ENCODE results near the gene UBE2F.
"Not testable (repeated sequence)": the region's sequence is repeated elsewhere in the genome, so short reads cannot be mapped to it uniquely, and the experiment has no call there.

Gene UBE2F

DNA sequence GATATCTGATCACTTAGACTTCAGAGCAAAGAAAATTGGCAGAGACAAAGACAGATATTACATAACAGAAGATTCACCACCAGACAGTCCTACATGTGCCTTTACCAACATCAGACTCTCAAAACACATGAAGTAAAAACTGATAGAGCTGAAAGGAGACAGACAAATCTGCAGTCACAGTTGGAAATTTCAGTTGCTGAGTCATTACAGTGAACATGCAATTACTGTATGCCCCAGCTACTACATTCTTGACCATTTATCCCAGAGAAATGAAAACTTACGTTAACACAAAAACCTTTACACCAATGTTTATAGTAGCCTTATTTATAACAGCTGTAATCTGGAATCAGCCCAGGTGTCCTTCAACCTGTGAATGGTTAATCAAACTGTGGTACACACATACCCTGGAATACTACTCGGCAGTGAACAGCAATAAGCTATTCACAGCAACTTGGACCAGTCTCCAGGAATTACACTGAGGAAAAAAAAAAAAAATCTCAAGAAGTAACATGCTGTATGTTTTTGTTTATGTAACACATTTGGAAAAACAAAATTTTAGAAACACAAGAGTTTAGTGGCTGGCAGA is 86.5 kb downstream of the UBE2F start:
- no peak for DNase-seq (ENCODE audit: low spot score)

DNA sequence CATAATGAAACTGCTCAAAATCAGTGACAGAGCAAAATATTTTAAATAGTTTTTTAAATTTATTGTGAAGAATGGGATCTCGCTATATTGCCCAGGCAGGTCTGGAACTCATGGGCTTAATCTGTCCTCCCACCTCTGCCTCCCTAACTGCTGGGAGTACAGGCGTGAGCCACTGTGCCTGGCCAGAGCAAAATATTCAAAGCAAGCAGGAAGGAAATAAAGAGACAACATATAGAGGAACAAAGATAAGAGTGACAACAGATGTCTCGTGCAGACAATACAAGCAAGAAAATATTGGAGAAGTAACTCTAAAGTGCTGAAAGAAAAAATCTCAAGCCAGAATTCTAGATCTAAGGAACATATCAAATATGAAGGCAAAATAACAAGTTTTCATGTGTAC is 89.0 kb downstream of the UBE2F start:
- DNase-seq (ENCODE audit: low spot score), result no peak

DNA sequence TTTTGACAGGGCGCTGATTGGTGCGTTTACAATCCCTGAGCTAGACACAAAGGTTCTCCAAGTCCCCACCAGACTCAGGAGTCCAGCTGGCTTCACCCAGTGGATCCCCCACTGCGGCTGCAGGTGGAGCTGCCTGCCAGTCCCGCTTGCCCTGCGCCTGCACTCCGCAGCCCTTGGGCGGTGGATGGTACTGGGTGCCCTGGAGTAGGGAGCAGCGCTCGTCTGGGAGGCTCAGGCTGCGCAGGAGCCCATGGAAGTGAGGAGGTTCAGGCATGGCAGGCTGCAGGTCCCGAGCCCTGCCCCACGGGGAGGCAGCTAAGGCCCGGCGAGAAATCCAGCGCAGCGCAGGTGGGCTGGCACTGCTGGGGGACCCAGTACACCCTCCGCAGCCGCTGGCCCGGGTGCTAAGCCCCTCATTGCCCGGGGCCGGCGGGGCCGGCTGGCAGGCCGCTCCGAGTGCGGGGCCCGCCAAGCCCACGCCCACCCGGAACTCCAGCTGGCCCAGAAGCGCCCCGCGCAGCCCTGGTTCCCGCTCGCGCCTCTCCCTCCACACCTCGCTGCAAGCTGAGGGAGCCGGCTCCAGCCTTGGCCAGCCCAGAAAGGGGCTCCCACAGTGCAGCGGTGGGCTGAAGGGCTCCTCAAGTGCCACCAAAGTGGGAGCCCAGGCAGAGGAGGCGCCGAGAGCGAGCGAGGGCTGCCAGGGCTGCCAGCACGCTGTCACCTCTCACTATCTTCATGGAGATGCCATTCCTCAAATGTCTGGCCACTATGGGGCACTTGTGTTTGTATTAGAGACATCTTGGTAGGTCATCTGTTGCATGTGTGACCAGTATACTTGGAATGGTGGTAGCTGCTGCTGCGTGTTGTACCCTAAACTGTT is 91.1 kb downstream of the UBE2F start:
- not testable (repeated sequence) for DNase-seq (ENCODE audit: low spot score)

DNA sequence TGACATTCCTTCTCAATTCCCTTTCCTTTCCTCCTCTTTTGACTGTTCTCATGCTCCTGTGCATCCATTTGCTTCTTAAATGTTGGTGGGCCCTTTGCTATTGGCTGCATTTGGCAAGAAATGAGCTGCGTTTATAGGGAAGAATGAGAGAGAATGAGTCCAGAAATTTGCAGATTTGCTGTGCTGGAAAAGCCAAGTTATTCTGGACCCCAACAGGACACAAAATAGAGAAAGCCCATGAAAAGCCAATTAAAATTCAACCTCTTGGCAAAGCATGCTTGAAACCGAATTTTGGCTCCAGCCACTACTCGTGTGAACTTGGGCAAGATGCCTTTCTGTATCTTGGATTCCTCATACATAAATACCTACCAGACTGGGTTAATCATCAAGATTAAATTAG is 92.7 kb downstream of the UBE2F start:
- DNase-seq (ENCODE audit: low spot score), result no peak

DNA sequence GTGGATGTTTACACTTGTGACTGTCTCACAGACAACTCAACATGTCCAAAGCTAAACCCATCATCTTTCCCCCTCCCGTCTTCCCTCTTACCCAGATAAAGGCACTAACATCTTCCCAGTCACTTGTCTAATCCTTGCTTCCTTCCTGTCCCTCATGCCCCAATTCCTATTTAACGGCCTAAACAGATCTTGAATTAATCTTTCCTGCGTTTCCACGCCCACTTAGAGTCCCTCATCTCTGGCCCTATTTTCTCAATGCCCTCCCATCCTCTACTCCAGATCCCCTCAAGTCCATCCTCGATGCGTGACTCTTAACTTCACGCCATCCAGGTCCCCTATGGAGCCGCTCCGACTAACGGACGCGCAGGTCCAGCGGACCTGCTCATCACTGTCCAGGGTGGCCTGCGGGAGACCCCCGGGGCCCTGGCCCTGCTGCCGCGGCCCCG is 93.3 kb downstream of the UBE2F start:
- DNase-seq (ENCODE audit: low spot score), result no peak

DNA sequence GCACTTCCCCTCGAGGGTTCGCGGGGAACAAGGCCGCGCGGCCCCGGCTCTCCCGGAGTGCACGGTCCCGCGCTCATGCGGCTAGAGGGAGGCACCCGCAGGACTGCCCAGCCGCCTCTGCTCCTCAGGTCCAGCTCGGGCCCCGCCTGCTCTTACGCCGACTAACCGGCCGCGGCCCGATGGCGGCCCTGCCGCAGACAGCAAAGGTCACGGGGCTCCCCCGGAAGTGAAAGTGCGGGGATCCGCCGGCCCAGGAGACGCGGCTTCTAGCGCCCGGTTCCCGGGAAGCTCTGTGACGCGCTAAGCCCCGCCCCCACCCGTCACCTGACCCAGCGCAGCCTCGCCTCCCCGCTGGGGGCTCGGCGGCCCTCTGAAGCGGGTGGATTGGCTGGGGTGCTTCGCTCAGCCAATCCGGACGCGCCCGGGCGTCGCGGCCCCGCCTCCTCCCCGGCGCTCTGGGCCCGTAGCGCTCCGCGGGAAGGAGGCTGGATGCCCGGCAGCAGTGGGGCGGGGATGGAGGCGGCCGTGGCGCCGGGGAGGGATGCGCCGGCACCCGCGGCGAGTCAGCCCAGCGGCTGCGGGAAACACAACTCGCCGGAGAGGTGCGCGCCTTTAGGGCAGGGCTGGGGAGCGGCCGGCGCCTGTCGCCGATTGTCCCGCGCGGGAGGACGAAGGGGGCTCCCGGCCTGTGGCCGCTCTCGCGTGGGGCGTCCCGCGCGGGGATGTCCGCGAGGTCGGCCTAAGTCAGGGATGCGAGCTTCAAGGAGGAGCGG is 93.9 kb downstream of the UBE2F start, which contains the start of gene SCLY:
Gene SCLY, plus strand, starts transcription at position 460 of the 773 bp plus-strand sequence. Its CDS starts 54 bp downstream, at position 514.
- DNase-seq (ENCODE audit: low spot score), result peak; percentile 100

DNA sequence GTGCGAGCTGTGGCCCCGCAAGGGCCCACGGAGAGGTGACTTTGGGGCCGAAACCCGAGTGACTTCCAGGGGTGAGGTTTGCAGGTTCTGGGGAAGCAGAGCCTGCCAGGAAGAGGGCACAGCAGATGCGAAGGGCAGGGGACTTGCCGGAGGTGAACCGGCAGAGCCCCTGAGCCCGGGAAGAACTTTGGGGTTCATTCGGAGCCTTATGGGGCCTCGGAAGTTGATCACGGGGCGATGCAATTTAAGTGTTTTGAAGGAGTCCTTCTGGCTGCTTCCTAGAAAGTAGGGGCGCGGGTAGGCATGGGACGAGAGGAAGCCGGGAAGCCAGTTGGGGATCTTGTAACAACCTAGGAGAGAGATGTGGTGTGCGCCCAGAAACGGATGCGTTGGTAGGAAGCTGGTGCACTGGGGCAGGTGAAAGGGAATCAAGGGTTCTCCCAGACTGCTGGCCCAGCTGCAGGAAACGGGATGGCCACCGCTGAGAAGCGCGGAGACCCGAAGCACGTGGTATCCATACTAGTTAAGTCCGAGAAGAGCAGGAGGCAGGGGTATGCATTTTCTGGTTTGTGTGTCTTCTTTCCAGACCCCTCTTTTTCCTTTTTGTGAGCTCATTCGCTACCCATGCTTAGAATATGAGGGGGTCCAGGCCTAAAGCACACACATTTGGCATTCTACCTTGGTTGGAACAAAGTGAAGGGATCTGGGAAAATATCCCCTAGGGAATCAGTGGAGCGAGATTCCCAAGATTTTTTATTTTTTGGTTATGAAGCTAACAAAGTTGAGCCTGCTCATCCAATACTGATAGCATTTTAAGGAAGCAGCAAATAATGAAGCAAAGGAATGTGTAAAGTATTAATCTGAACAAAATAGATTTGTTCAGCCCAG is 94.7 kb downstream of the UBE2F start:
- peak; percentile 52 for DNase-seq (ENCODE audit: low spot score)

DNA sequence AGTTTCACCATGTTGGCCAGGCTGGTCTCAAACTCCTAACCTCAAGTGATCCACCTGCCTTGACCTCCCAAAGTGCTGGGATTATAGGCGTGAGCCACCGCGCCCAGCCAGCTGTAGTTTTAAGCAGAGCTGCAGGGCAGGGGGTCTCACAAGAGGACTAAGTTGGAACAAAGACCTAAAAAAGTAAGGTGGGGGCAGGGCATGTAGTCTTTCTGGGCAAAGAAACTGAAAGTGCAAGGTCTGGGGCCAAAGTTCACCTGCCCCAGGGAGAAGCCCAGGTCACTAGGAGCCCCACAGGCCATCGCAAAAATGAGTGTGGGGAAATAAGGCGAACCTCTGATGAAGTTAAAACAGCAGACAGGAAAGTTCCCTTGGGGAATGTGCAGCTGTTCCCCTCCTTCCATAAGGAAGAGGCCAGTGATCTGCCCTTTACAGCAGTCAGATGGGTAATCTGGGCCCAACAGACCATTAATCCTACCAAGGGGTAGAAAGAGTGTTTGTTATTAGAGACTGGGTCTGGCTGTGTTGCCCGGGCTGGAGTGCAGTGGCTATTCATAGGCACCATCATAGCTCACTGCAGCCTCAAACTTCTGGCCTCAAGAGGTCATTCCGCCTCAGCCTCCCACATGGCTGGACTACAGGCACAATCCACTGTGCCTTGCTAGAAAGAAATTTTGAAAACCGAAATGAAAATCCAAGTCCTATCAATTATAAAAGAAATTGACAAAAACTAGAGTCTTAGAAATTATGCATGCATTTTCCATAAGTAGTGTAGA is 96.8 kb downstream of the UBE2F start:
- DNase-seq (ENCODE audit: low spot score), result no peak

DNA sequence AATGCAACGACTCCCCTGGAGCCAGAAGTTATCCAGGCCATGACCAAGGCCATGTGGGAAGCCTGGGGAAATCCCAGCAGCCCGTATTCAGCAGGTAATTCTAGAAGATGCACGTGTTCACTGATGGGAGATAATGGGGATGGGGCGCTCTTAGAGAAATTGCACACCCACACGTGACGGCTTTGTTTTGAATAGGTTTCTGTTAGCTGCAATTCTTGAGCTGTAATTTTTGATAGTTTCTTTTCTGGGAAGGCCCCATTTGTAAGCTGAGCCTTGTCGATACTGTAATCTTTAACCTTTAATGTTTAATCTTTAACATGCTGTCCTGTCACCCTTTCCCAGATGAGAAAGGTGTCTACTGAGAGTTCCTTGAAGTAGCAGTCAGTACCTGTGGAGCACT is 97.6 kb downstream of the UBE2F start:
- no peak for DNase-seq (ENCODE audit: low spot score)

DNA sequence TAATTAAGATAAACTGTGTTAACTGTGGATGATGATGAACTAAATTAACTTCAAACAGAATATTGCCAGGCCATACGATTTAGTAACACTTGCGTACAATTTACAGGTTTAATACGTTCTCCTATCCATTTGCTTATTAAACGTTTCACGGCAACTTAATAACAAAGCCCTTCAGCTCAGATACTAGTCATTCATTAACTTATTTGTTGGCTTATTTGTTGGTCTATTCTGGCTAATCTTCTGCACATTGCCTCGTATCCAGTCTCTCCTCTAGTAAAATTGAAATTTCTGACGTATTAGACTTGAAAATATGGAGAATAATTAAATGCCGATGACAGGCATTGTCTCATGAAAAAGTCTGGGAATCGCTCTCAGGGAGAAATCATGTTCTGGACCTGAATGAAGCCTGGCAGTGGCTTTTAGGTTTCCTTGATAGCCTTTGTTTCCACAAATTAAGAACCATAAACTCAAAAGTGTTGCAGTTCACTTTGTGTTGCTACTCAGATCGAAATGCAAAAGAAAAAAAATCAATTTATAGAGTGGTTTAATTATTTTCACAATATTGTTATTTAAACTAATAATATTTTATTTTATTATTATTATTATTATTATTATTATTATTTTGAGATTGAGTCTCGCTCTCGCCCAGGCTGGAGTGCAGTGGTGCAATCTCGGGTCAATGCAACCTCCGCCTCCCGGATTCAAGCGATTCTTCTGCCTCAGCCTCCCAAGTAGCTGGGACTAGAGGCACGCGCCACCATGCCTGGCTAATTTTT is 98.4 kb downstream of the UBE2F start:
- no peak for DNase-seq (ENCODE audit: low spot score)

DNA sequence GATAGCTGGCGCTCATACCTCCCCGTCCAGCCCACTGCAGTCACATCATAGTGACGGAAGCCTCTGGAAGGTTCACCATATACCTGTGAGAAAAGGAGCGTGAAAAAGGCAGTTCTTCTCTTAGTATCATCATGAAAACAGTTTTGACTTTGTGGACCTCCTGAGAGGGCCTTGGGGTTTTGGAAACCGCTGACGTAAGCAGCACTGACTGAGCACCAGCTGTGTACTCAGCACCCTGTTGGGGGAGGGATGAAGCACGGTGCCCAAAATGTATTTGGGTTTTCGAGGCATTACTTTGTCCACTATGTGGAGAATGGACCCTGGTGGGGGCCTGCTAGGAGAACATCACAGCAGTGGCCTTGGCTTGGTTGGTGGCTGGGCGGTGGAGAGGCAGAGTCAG is 99.4 kb downstream of the UBE2F start:
- DNase-seq (ENCODE audit: low spot score), result no peak

DNA sequence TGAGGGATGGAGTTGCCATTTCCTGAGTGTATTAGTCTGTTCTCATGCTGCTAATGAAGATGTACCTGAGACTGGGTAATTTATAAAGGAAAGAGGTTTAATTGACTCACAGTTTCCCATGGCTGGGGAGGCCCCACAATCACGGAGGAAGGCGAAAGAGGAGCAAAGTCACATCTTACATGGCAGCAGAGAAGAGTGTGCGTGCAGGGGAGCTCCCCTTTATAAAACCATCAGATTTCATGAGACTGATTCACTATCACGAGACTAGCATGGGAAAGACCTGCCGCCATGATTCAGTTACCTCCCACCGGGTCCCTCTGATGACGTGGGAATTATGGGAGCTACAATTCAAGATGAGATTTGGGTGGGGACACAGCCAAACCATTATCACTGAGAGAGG is 99.9 kb downstream of the UBE2F start:
- DNase-seq (ENCODE audit: low spot score), result not testable (repeated sequence)

DNA sequence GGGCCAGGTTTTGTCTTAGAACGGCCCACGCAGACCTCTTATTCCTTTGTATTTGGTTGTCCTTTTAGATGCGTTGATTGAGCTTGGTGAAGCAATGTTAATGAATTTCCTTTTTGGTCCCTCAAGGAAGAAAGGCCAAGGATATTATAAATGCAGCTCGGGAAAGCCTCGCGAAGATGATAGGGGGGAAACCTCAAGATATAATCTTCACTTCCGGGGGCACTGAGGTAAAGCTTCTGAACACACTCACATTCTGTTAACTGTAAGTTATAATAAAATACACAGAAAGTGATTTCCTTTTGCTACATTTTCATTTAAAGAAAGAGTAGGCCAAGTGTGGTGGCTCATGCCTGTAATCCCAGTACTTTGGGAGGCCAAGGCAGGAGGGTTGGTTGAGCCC is 101.1 kb downstream of the UBE2F start:
- no peak for DNase-seq (ENCODE audit: low spot score)

DNA sequence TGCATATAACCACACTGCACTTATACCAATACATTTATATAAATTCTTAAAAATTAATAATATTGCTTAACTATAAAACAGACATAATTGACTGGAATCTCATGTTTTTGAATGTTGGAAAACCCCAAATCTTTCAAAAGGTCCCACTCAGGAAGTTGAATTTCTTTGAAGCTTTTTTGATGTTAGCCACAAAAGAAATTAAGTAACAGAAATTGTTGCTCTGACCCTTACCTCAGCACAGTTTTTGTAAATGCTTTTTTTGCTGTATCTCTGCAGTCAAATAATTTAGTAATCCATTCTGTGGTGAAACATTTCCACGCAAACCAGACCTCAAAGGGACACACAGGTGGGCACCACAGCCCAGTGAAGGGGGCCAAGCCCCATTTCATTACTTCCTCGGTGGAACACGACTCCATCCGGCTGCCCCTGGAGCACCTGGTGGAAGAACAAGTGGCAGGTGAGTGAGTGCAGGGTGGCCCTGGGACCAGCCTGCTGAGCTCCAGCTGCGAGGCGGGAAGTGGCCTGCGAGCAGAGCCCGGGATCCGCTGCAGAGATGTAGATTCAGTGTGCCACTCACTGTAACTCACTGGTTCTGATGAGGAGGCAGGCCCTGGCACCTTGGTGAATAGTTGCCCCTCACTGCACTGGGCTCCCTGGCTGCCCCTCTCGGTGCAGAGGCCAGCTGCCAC is 102.4 kb downstream of the UBE2F start:
- no peak for DNase-seq (ENCODE audit: low spot score)

DNA sequence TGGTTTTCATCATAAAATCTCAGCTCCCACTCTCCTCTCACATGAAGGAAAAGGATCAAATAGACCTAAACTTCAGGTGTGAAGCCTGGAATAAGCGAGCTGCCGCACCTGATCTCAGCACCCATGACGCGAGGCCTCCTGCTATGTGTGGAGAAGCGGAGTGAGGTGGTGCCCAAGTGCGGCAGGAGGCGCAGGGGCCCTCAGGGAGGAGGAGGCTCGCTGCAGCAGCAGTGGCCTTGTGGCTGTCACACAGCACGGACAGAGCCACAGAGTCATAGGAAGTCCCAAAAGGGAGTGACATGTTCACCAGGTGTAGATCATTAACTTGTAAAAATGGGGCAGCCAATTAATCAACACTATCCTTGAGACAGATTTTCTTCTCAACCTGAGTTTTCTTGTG is 103.1 kb downstream of the UBE2F start:
- DNase-seq (ENCODE audit: low spot score), result no peak

DNA sequence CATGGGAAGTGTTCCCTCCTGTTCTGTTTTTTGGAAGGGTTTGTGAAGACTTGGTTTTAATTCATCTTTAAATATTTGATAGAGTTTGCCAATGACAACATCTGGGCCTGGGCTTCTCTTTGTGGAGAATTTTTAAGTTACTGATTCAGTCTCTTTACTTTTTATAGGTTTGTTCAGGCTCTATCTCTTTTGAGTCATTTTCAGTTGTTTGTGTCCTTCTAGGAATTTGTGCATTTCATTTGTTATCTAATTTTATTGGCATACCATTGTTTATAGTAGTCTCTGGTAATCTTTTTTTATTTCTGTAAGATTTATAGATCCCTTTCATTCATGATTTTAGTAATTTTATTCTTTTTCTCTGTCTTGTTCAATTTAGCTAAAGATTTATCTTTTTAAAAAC is 108.6 kb downstream of the UBE2F start:
- no peak for DNase-seq (ENCODE audit: low spot score)

DNA sequence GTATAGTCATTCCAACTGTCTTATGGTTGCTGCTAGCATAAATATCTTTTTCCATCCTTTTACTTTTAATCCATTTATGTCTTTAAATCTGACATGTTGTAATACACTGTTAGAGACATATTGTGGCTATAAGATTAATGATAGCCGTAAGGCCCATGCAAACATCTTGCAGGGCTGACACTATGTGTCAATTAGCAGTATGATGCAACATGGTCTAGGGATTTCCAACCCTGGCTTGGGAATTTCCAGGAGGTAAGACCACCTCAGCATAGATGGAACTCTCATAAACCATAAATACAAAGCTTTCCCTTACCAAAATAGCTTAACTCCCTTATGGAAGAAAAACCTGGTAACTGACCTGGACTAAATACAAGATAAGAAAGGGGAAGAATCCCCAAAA is 110.5 kb downstream of the UBE2F start:
- DNase-seq (ENCODE audit: low spot score), result no peak

DNA sequence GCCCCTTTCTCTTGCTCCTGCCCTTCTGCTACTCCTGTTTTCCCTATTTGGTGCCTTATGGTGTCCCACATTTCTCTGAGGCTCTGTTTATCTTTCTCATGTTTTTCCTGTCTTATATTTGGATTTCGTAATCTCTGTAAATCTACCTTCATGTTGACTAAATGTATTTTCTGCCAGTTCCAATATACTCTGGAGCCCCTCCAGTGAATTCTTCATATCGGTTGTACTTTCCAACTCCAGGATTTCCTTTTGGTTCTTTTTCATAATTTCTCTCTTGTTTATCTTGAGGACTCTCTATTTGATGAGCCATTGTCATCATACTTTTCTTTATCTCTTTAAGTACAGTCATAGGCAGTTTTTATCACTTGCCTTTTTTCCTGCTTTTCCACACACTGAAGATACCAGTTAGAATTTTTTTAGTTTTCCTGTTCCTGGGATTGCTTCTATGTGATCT is 113.1 kb downstream of the UBE2F start:
- no peak for DNase-seq (ENCODE audit: low spot score)

DNA sequence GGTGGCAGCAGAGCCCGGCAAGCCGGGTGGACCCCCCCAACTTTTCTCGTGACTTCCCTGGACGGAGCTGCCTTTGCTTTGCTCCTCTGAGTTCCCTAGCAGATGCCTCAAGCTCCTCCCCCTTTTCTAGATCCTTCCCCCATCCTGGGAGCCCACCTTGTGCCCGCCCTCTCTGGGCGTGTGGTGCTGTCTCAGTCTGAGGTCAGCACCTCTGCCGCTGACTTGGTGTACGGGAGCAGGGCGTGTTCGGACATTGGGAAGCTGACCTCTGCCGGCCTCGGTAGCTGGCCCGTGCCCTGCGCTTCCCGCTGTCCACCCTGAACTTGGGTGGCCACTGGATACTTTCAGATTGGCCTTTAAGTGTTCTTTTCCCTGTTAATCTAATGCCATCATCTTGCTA is 113.7 kb downstream of the UBE2F start:
- no peak for DNase-seq (ENCODE audit: low spot score)

Data from iPS-NIHi11 (cell line).